ENCODE data around the gene KRTAP10-6. TPM values are rescaled to one million over a fixed set of nuclear protein-coding genes. Genes with fewer than 3 reads are reported as not detected.
"Not testable (repeated sequence)": the region's sequence is repeated elsewhere in the genome, so short reads cannot be mapped to it uniquely, and the experiment has no call there.

The KRTAP10-6 gene
- total RNA-seq, 1 experiment from 2014 or later = not detected

DNA sequence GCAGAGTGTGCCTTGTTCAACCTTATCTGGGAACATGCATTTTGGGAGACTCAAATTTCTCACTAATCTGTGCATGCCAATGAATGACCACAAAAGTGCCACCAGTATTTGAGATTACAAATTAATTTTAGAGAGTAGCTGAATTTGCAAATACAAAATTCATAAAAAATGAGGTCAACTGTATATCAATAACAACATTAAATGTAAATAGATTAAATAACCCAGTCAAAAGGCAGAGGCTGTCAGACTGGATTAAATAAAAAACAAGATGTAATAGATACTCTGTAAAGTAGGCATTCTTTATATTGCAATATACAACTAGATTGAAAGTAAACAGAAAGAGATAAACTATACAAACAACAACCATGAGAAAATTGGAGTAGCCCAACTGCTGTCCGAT is 28.2 kb downstream of the KRTAP10-6 start:
- Histone ChIP-seq H3K27ac (ENCODE audit: low read length) (no peak overlapping the region), H3K36me3 (ENCODE audit: low read depth, low read length) (no peaks in the 10 kb centered on the region), H3K79me2 (ENCODE audit: low read length) (no peaks in the 10 kb centered on the region), H3K4me1 (ENCODE audit: insufficient read depth, low read length) (no peaks in the 10 kb centered on the region), H4K20me1 (ENCODE audit: low read length) (no peaks in the 10 kb centered on the region), H3K4me3 (ENCODE audit: low read length) (no peak overlapping the region), H3K9me3 (ENCODE audit: low read length) (no peaks in the 10 kb centered on the region), H3F3A (ENCODE audit: low read length, unreplicated experiment) (no peaks in the 10 kb centered on the region), H2AFZ (ENCODE audit: low read length) (no peak overlapping the region), H3K27me3 (ENCODE audit: low read length) (no peaks in the 10 kb centered on the region), H3K9me2 (replicated peaks; ENCODE audit: low read length) (no peaks in the 10 kb centered on the region), H3K9ac (ENCODE audit: low read length) (no peak overlapping the region), H3K4me2 (ENCODE audit: low read length) (no peak overlapping the region)
- CTCF ChIA-PET = no interaction called here
- TF ChIP-seq, protein P1, sequence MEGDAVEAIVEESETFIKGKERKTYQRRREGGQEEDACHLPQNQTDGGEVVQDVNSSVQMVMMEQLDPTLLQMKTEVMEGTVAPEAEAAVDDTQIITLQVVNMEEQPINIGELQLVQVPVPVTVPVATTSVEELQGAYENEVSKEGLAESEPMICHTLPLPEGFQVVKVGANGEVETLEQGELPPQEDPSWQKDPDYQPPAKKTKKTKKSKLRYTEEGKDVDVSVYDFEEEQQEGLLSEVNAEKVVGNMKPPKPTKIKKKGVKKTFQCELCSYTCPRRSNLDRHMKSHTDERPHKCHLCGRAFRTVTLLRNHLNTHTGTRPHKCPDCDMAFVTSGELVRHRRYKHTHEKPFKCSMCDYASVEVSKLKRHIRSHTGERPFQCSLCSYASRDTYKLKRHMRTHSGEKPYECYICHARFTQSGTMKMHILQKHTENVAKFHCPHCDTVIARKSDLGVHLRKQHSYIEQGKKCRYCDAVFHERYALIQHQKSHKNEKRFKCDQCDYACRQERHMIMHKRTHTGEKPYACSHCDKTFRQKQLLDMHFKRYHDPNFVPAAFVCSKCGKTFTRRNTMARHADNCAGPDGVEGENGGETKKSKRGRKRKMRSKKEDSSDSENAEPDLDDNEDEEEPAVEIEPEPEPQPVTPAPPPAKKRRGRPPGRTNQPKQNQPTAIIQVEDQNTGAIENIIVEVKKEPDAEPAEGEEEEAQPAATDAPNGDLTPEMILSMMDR (conservative IDR thresholded peaks at IDR 0.05; ENCODE audit: low read depth, low read length) = no peak
- no peak for TF ChIP-seq EZH2phosphoT487 (IDR thresholded peaks at IDR 0.05; ENCODE audit: borderline replicate concordance, low read length)
- no peak for TF ChIP-seq EZH2 (IDR thresholded peaks at IDR 0.05; ENCODE audit: low read length, unreplicated experiment)
- no TSS peak for BruUV-seq (replicated peaks)
- no peak for ATAC-seq
- DNase-seq = no peak
- POLR2A ChIA-PET (ENCODE audit: unreplicated experiment) = no interaction called here
- intact Hi-C loops (cut with micrococcal nuclease) = no loop called here

GRCh38 chr21:44558695-44559094 is 33.6 kb downstream of the KRTAP10-6 start, which contains the start of gene KRTAP10-3:
Gene KRTAP10-3, minus strand, starts transcription at chr21:44558795. Its CDS starts 80 bp downstream, at chr21:44558715.
- no peaks in the 10 kb centered on the region for H3K9me2 ChIP-seq (replicated peaks; ENCODE audit: low read length)
- H3K4me3 ChIP-seq (ENCODE audit: low read length) = no peak within 1 kb of the TSS
- H3K27me3 ChIP-seq (ENCODE audit: low read length) = no peaks in the 10 kb centered on the region
- H3K9ac ChIP-seq (ENCODE audit: low read length) = no peak within 1 kb of the TSS
- ATAC-seq (no peak), DNase-seq (no peak)
- ChIA-PET POLR2A (ENCODE audit: unreplicated experiment) (no interaction called here), CTCF (no interaction called here)
- no peaks in the 10 kb centered on the region for H4K20me1 ChIP-seq (ENCODE audit: low read length)
- intact Hi-C loops (cut with micrococcal nuclease) = no loop called here
- no peak within 1 kb of the TSS for H2AFZ ChIP-seq (ENCODE audit: low read length)
- BruUV-seq (replicated peaks) = no TSS peak
- H3K9me3 ChIP-seq (ENCODE audit: low read length) = no peaks in the 10 kb centered on the region
- no peak within 1 kb of the TSS for H3K27ac ChIP-seq (ENCODE audit: low read length)
- H3K4me1 ChIP-seq (ENCODE audit: insufficient read depth, low read length) = no peaks in the 10 kb centered on the region
- no peaks in the 10 kb centered on the region for H3K36me3 ChIP-seq (ENCODE audit: low read depth, low read length)
- TF ChIP-seq EZH2 (IDR thresholded peaks at IDR 0.05; ENCODE audit: low read length, unreplicated experiment) (no peak), EZH2phosphoT487 (IDR thresholded peaks at IDR 0.05; ENCODE audit: borderline replicate concordance, low read length) (no peak)
- TF ChIP-seq, protein P1 (conservative IDR thresholded peaks at IDR 0.05; ENCODE audit: low read depth, low read length) = no peak
- H3K79me2 ChIP-seq (ENCODE audit: low read length) = no peaks in the 10 kb centered on the region
- H3F3A ChIP-seq (ENCODE audit: low read length, unreplicated experiment) = no peaks in the 10 kb centered on the region
- H3K4me2 ChIP-seq (ENCODE audit: low read length) = no peak within 1 kb of the TSS

GRCh38 chr21:44558329-44558675 is 34.0 kb downstream of the KRTAP10-6 start:
- H3K4me2 ChIP-seq (ENCODE audit: low read length); POLR2A ChIA-PET (ENCODE audit: unreplicated experiment); H3K36me3 ChIP-seq (ENCODE audit: low read depth, low read length); H3K4me3 ChIP-seq (ENCODE audit: low read length); ATAC-seq; BruUV-seq (replicated peaks); H3K79me2 ChIP-seq (ENCODE audit: low read length); intact Hi-C loops (cut with micrococcal nuclease); H3K9ac ChIP-seq (ENCODE audit: low read length); H3K27ac ChIP-seq (ENCODE audit: low read length); DNase-seq; H2AFZ ChIP-seq (ENCODE audit: low read length); H3F3A ChIP-seq (ENCODE audit: low read length, unreplicated experiment); H3K9me3 ChIP-seq (ENCODE audit: low read length); CTCF ChIA-PET; H4K20me1 ChIP-seq (ENCODE audit: low read length); H3K27me3 ChIP-seq (ENCODE audit: low read length); H3K9me2 ChIP-seq (replicated peaks; ENCODE audit: low read length); H3K4me1 ChIP-seq (ENCODE audit: insufficient read depth, low read length): not testable (repeated sequence)

All from PC-3 (cell line).